Pancreas (tissue), 10 donors: ENCODE measurements around the gene JMJD8. TPM values are rescaled to one million over a fixed set of nuclear protein-coding genes. Genes with fewer than 3 reads are reported as not detected.

Source experiments
- ATAC-seq, 4 donors: fragments of 200-7000 bp; cut with Tn5 transposase; one replicate each; pipeline versions ENCODE4 v1.8.0 to v1.9.1; 2020; ENCODE audit warnings: mild to moderate bottlenecking in 4 of 4, moderate library complexity in 4 of 4
- DNase-seq, 6 donors: peaks; one replicate each; pipeline ENCODE4 v3.0.0-alpha.2; 2020
- FAIRE-seq: peaks from 2 replicates; lab custom pipeline; 2012; peaks lifted over from hg19 to GRCh38; lab: Jason Lieb, UNC
- H3K27ac ChIP-seq, 4 donors: fragments of 200-600 bp; sonication (generic); 1 replicate in 3 of 4; 2 replicates in 1 of 4; pipeline versions ENCODE4 v1.5.0 to v1.8.0; 2020
- H3K27me3 ChIP-seq, 4 donors: fragments of 200-600 bp; one replicate each; pipeline ENCODE4 v1.8.0; 2021
- H3K36me3 ChIP-seq, 3 donors: fragments of 200-600 bp; sonication (generic) in 1 of 3; one replicate each; pipeline versions ENCODE4 v1.5.0 to v1.8.0; 2020 to 2021
- H3K4me1 ChIP-seq, 3 donors: fragments of 200-600 bp; one replicate each; pipeline ENCODE4 v1.8.0; 2021
- H3K4me3 ChIP-seq, 4 donors: fragments of 200-600 bp; sonication (generic) in 2 of 4; one replicate each; pipeline versions ENCODE4 v1.5.0 to v1.8.0; 2020 to 2021
- H3K9me3 ChIP-seq, 4 donors: fragments of 200-600 bp; one replicate each; pipeline ENCODE4 v1.8.0; 2021
- CTCF ChIP-seq, 4 donors: fragments of 200-600 bp; sonication (generic) in 3 of 4; IDR thresholded peaks; one replicate each; pipeline versions ENCODE4 v1.5.0 to v1.8.0; 2021; ENCODE audit warnings: antibody characterized with exemption in 4 of 4
- WGBS, 2 donors: extraction: QIAGEN DNeasy Blood & Tissue Kit; methylation state at CpG; one replicate each; pipeline ENCODE4 v1.1.7; 2013; 5-methylcytosine and 5-hydroxymethylcytosine counted together
- intact Hi-C, 3 donors: fragments of 100-400 bp; cut with DNase I; formaldehyde crosslinking; loops; one replicate each; pipeline versions ENCODE4 v1.11.1 to v1.14.2; 2022
- polyA plus RNA-seq, 2 donors: library from polyadenylated mRNA; stranded (reverse); fragments of 200-250 nt; gene quantifications; one replicate each; pipeline ENCODE4 v1.2.3, GENCODE V29; 2013
- total RNA-seq, 6 donors: library from RNA; stranded (reverse); fragmentation: NEBNext Ultra II Directional in 4 of 6; extraction: Animal tissue kit (Norgen Biotek cat#: 25700) in 4 of 6; gene quantifications; one replicate each; pipeline versions ENCODE4 v1.2.1 to v1.2.4, GENCODE V29; 2021 to 2023
- donor health status: healthy with polysubstance abuse.
- donor health status: DM: no; HTN: no; CAD: no; lungs with moderate emphysema.
- donor health status: DM: no; HTN: no; CAD: no.
- donor health status: control.
- donor health status: control.
- donor health status: Bipolar disorder and iron deficiency.
- donor health status: DM: yes; HTN: yes; CAD: no.
- donor health status: DM: no; HTN: no; CAD: no.
- donor health status: DM: no; HTN: no; CAD: no.
- donor health status: DM: yes; HTN: yes; CAD: no.

The JMJD8 gene
- total and polyA plus RNA-seq, 8 donors, result 25.0 to 50.2 (median 34.2) TPM

- Histone ChIP-seq H3K36me3 (no peaks in the 10 kb centered on the region), H3K4me1 (peaks cover 6 to 23% (median 18%) of the 10 kb centered on the region in 3 donors), H3K27me3 (peaks cover 0 to 4% (median 0%) of the 10 kb centered on the region in 4 donors), H3K27ac (peak overlapping the region; percentile 44 to 68 (median 52)), H3K4me3 (peak overlapping the region in 3 of 4 donors; percentile 56 to 89 (median 67)), H3K9me3 (no peaks in the 10 kb centered on the region)
- TF ChIP-seq CTCF (IDR thresholded peaks at IDR 0.05), result no peak
- DNase-seq (peak in 4 of 6 donors; percentile 68 to 83 (median 74)), FAIRE-seq (no peak), ATAC-seq (peak in 2 of 4 donors; percentile 26 to 34)
- intact Hi-C loops, result loop anchor here in 1 of 3 donors (10.0 kb wide), 1 partner anchor 339 kb away; no protein-coding TSS in a partner anchor
- 12 to 15% methylated on average over 12 of the region's 12 CpGs for WGBS, 2 donors
Measured at GRCh38 chr16:716200-716568, 32.0 kb upstream of the JMJD8 start.

GRCh38 chr16:715477-716199 is 31.5 kb upstream of the JMJD8 start:
- H3K27ac ChIP-seq, result peak overlapping the region; percentile 36 to 60 (median 50)
- H3K4me1 ChIP-seq, result peaks cover 6 to 23% (median 18%) of the 10 kb centered on the region in 3 donors
- H3K4me3 ChIP-seq, result peak overlapping the region; percentile 56 to 89 (median 68)
- ATAC-seq (peak in 3 of 4 donors; percentile 2 to 10 (median 3)), DNase-seq (peak in 1 of 6 donors; percentile 78), FAIRE-seq (no peak)
- TF ChIP-seq CTCF (IDR thresholded peaks at IDR 0.05), result no peak
- H3K36me3 ChIP-seq, result no peaks in the 10 kb centered on the region
- intact Hi-C loops, result loop anchor here in 2 of 3 donors (2.0 to 10.0 kb wide), 2 partner anchors 71 to 339 kb away; no protein-coding TSS in a partner anchor
- H3K9me3 ChIP-seq, result no peaks in the 10 kb centered on the region
- H3K27me3 ChIP-seq, result peaks cover 0 to 9% (median 0%) of the 10 kb centered on the region in 4 donors
- 3% methylated on average over 48 to 74 of the region's 74 CpGs for WGBS, 2 donors

- peaks cover 3 to 17% (median 14%) of the 10 kb centered on the region in 3 donors for H3K4me1 ChIP-seq
- peak within 1 kb of the TSS; percentile 56 to 89 (median 68) for H3K4me3 ChIP-seq
- peak within 1 kb of the TSS; percentile 36 to 60 (median 50) for H3K27ac ChIP-seq
- H3K9me3 ChIP-seq, result no peaks in the 10 kb centered on the region
- DNase-seq (peak; percentile 87 to 98 (median 94)), FAIRE-seq (no peak), ATAC-seq (peak; percentile 78 to 91 (median 86))
- no peak for TF ChIP-seq CTCF (IDR thresholded peaks at IDR 0.05)
- peaks cover 0 to 10% (median 0%) of the 10 kb centered on the region in 4 donors for H3K27me3 ChIP-seq
- no peaks in the 10 kb centered on the region for H3K36me3 ChIP-seq
- intact Hi-C loops, result loop anchor here in 2 of 3 donors (2.0 to 10.0 kb wide), 3 partner anchors 72 to 342 kb away; no protein-coding TSS in a partner anchor
- WGBS, 2 donors, result 5 to 10% methylated on average over 41 to 108 of the region's 108 CpGs
Measured at GRCh38 chr16:714558-715476, 30.7 kb upstream of the JMJD8 start, which contains the start of gene METRN. Gene METRN (plus strand): TSS chr16:715118. CDS start chr16:715290, 172 bp downstream.

- intact Hi-C loops, result loop anchor here in 2 of 3 donors (2.0 to 10.0 kb wide), 3 partner anchors 73 to 343 kb away; no protein-coding TSS in a partner anchor
- no peak for ATAC-seq
- Histone ChIP-seq H3K4me3 (peak overlapping the region in 1 of 4 donors; percentile 38), H3K9me3 (no peaks in the 10 kb centered on the region), H3K36me3 (no peaks in the 10 kb centered on the region), H3K27ac (no peak overlapping the region), H3K27me3 (peaks cover 0 to 10% (median 0%) of the 10 kb centered on the region in 4 donors), H3K4me1 (peaks cover 0 to 13% (median 10%) of the 10 kb centered on the region in 3 donors)
- no peak for FAIRE-seq
- no peak for DNase-seq
- WGBS, 2 donors, result 73 to 81% methylated on average over 11 of the region's 11 CpGs
- TF ChIP-seq CTCF (IDR thresholded peaks at IDR 0.05), result no peak
Measured at GRCh38 chr16:714079-714478, 29.9 kb upstream of the JMJD8 start.
